Activated CD4-positive, alpha-beta T cell treated with anti-CD3 and anti-CD28 coated beads for 4 hours (primary cell): ENCODE results near the gene CMTM8.
A peak's percentile ranks its signal among the peaks of the same experiment; 100 is the strongest.

ENCODE experiments used
- DNase-seq, 2 donors: peaks; one replicate each; pipeline ENCODE4 v3.0.0-alpha.2; 2020

CMTM8 gene

GRCh38 chr3:32309654-32310242 lies 71.3 kb downstream of the CMTM8 start:
- no peak for DNase-seq

DNA sequence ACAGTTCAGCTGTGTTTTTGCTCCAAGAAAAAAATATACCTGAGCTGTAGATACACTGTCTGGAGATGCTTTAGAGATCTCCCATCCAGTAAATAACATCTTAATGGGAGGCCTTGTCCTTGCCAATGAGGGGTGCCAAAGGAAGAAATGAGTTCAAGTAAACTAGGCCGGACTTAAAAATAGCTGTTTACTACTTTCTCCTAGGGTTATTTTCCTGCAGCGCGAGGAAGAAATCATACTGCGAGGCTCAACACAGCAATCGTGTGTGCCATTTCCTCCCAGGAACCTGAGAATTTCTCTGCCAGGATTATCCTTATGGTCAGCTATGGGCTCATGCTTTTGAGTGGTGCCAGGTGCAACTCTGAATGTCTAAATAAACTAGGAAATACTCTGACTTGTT lies 71.9 kb downstream of the CMTM8 start:
- DNase-seq, result no peak

DNA sequence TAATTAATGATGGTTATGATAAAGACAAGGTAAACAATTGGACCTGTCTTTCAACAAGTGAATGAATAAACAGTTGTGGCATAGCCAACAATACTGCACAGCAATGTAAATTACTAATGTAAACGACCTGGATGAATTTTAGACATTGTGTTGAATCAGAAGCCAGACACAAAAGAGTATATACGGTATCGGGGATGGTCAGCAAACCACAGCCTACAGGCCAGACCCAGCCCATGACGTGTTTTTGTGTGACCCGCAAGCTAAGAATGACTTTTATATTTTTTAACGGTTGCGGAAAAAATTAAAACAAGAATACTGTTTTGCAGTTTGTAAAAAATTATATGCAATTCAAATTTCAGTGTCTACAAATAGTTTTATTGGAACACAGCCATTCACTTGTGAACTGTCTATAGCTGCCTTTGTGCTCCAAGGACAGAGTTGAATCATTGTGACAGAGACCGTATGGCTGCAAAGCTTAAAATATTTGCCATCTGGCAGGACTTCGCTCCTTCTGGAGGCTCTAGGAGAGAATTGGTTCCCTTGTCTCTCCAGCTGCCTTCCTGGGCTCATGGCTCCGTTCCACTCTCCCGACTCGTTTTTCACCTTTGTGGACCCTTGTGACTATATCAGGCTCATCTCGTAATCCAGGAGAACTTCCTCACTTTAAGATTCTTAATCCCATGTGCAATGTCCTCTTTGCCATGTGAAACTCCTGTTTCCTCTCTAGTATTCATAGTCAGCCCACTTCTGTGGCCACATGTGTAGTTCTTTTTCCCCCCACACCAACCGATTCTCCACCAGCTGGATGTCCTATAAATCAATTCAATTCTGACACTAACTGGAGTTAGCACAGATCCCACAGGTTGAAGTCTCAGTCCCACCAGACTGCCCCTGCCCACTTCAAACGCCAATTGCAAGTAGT lies 72.7 kb downstream of the CMTM8 start:
- no peak for DNase-seq

GRCh38 chr3:32312251-32312650 lies 73.8 kb downstream of the CMTM8 start:
- DNase-seq, result no peak

GRCh38 chr3:32313169-32313568 lies 74.7 kb downstream of the CMTM8 start:
- no peak for DNase-seq

DNA sequence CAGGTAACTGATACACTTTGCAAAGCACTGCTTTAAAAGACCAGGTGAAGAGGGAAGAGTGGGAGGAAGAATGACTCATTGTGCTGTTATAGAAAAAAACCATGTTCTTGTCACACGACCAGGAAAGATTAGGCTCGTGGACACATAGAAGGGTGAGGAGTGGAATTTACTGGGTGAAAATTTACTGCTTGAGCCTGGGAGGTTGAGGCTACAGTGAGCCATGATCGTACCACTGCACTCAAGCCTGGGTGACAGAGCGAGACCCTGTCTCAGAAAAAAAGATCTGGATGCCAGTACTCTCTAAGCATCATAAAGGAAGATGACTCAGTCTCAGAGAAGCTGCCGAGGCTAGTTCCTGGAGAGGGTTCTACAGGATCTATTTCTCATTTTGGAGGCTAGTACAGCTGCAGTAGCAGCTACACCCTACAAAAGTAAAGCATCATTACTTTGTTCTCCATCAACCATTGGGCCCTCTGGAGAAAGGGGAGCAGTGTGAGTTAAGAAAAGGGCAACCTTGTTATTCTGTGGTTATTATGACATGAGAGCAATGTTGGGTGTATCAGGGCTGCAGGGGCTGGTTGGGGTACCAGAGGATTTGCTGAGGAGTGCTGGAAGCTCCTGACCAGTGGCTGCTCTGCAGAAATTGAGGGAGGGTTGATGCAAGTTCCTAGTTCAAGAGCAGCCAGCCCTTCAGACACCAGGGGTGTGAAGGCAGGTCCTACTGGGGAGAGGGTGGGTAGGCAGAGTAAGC lies 75.4 kb downstream of the CMTM8 start:
- peak; percentile 32 to 43 for DNase-seq

- DNase-seq, result no peak
These were observed 77.0 kb downstream of the CMTM8 start for GRCh38 chr3:32315441-32315840.

- no peak for DNase-seq
These were observed 77.8 kb downstream of the CMTM8 start for GRCh38 chr3:32316319-32316718.

GRCh38 chr3:32316976-32317375 lies 78.5 kb downstream of the CMTM8 start:
- no peak for DNase-seq

GRCh38 chr3:32319607-32320006 lies 81.1 kb downstream of the CMTM8 start:
- DNase-seq, result no peak

- no peak for DNase-seq
These were observed 81.6 kb downstream of the CMTM8 start for GRCh38 chr3:32320080-32320479.

DNA sequence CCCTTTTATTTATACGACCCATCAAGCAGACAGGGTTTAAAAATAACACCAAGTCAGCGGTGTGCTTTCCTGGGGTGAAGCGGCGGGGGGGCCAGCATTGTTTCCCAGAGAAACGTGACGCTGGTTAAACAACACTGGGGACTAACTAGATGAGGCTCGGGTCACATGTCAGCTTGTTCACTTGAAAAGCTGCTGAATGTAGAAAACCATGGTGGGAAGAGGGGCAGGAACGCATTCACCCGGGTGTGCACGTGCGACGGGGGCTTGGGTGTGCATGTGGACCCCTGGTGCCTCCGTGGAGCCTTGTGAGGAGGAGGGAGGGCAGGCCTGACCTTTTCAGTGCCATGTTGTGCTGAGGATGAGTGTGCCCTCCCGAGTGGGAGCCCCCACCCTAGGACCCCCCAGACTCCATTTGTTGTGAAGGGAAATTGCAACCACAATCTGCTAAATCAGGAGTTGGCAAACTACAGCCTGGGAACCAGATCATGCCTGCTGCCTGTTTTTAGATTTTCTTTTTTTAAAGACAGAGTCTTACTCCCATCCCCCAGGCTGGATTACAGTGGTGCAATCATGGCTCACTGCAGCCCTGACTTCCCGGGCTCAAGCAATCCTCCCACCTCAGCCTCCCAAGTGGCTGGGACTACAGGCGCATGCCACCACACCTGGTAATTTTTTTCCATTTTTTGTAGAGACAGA lies 82.8 kb downstream of the CMTM8 start:
- DNase-seq, result no peak

DNA sequence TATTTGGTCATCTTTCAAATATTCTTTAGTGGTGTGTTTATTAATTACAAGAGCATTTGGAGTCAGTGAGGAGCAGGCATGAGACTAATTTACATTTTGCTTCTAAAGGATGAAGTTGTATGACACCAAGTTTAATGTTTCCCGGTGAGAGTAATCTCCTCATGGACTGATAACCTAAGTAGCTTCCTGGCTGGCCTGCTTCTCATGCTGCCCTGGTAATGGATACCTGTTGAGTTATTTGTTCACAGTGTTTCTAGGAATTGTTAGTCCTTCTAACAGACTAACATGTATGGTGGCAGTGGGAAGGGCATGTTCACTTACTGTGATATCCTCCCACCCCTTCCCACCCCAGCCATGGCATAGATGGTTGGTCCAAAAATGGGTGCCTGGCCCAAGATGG lies 83.8 kb downstream of the CMTM8 start:
- no peak for DNase-seq

GRCh38 chr3:32323604-32324003 lies 85.1 kb downstream of the CMTM8 start:
- DNase-seq, result no peak

GRCh38 chr3:32325201-32325600 lies 86.7 kb downstream of the CMTM8 start:
- DNase-seq, result no peak

- DNase-seq, result no peak
These were observed 87.4 kb downstream of the CMTM8 start for GRCh38 chr3:32325927-32326326.

DNA sequence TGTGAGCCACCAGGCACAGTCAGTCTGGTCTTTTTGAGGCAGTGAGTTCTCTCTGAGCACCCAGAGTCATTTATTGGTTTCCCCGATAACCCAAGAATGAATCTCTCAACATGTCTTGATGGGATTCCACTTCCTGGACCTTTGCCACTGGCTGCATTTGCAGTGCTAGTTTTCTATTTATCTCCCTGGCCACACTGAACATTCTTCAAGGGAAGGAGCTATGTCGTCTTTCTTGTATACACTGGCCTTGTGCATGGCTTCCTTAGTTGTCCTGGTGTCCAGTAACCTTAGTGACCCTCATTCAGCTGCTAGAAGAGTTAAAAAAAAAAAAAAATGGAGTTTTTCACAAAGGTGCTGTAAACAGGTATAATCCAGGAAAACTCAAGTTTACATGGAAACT lies 88.3 kb downstream of the CMTM8 start:
- DNase-seq, result no peak

DNA sequence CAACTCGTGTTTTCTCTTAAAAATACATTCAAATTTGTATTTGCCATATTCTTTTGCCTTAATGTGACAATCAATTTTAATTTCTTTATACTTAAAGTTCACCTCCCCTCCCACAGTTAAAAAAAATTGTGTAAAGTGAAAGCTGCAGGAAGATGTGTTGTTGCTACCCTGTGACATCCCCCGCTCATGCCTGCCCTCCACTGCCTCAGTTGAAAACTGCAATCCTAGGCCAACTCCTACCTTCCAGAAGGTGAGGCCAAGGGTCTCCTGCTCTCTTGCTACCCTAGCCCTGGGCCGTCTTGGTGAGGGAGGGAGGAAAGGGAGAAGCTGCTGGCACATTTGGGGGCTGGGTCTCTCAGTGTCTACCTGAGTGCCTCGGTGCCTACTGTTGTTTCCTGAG lies 96.2 kb downstream of the CMTM8 start:
- peak; percentile 57 to 66 for DNase-seq

- no peak for DNase-seq
These were observed 97.1 kb downstream of the CMTM8 start for GRCh38 chr3:32335365-32336112.

GRCh38 chr3:32336113-32336498 lies 97.6 kb downstream of the CMTM8 start:
- no peak for DNase-seq

DNA sequence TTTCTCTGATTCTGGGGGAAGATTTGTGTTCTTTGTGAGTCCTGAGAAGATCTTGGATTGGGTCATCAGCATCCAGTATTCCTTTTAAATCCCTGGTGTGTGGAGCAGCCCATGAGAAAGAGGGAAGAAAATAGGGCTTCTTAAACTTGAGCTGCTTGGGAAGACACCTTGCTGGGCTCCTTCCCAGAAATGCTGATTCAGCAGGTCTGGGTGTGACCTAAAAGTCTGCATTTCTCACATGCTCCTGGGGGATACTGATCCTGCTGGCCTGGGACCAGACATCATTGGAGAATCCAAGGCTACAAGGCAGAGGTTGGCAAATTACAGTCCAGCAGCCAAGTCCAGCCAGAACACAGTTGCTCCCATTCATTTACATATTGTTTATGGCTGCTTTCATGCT lies 99.0 kb downstream of the CMTM8 start:
- no peak for DNase-seq

GRCh38 chr3:32340039-32340438 lies 101.6 kb downstream of the CMTM8 start:
- DNase-seq, result peak; percentile 25 to 50
